K562 (cell line): ENCODE data around the gene COG7. TPM values are rescaled to one million over a fixed set of nuclear protein-coding genes. Genes with fewer than 3 reads are reported as not detected.

ENCODE experiments used
- ATAC-seq: fragments of 200-7000 bp; cut with Tn5 transposase; 3 replicates; pipeline ENCODE4 v1.9.1; 2020; ENCODE audit warnings: moderate library complexity
- BruUV-seq: library from RNA; stranded (reverse); fragments of 400-500 nt; replicated peaks from 2 replicates; lab custom pipeline; 2021; lab: Mats Ljungman, UMichigan
- CTCF ChIA-PET: fragments of 300-600 bp; formaldehyde crosslinking; extraction: SDS; loops from one replicate; lab custom pipeline; 2021; ENCODE audit warnings: low intra/inter-chr PET ratio; lab: Yijun Ruan, JAX
- POLR2A ChIA-PET: fragments of 300-600, 350-650 bp; sonication (Branson Sonifier 250); formaldehyde crosslinking; extraction: SDS; loops from one replicate; lab custom pipeline; 2021; ENCODE audit warnings: antibody characterized with exemption, inconsistent platforms; lab: Yijun Ruan, JAX
- DNase-seq, 4 experiments: peaks; one replicate each; pipeline versions ENCODE4 v3.0.0 to v3.0.0-alpha.2; 2011 to 2018; ENCODE audit warnings: low spot score in 3 of 4, mixed read lengths in 3 of 4; ENCODE audit errors: extremely low read depth in 1 of 4
- FAIRE-seq: peaks from 2 replicates; lab custom pipeline; 2011; peaks lifted over from hg19 to GRCh38; lab: Jason Lieb, UNC
- H2AFZ ChIP-seq: 2 replicates; pipeline ENCODE4 v1.6.0; 2011; ENCODE audit warnings: low read depth, low read length, control low read depth, inconsistent platforms
- H3K27ac ChIP-seq: fragments of 200-600 bp; 3 replicates; pipeline ENCODE4 v1.8.0; 2011; ENCODE audit warnings: low read depth, mild to moderate bottlenecking, control low read depth, inconsistent platforms, low read length, moderate library complexity, mixed read lengths; ENCODE audit errors: extremely low read depth
- H3K27me3 ChIP-seq, 2 experiments: fragments of 300-600 bp in 1 of 2; 2 replicates in 1 of 2; 3 replicates in 1 of 2; pipeline versions ENCODE4 v1.6.0 to v1.8.0; 2011; ENCODE audit warnings: inconsistent platforms in 2 of 2, low read length in 2 of 2, mild to moderate bottlenecking in 1 of 2, mixed read lengths in 1 of 2, moderate library complexity in 1 of 2; ENCODE audit not compliant: control insufficient read depth in 2 of 2, insufficient read depth in 2 of 2
- H3K36me3 ChIP-seq: fragments of 300-600 bp; 3 replicates; pipeline ENCODE4 v1.8.0; 2011; ENCODE audit warnings: mild to moderate bottlenecking, low read length, inconsistent platforms; ENCODE audit not compliant: control insufficient read depth, insufficient read depth
- H3K4me1 ChIP-seq, 2 experiments: fragments of 200-600 bp in 1 of 2; replicated peaks in 1 of 2; 2 replicates in 1 of 2; 3 replicates in 1 of 2; pipeline versions ENCODE4 v1.5.1 to v1.8.0; 2011; ENCODE audit warnings: inconsistent platforms in 2 of 2, low read length in 2 of 2, mild to moderate bottlenecking in 1 of 2, mixed read lengths in 1 of 2, moderate library complexity in 1 of 2; ENCODE audit not compliant: control insufficient read depth in 2 of 2, insufficient read depth in 2 of 2
- H3K4me2 ChIP-seq: 2 replicates; pipeline ENCODE4 v1.6.1; 2011; ENCODE audit warnings: low read length, control low read depth, inconsistent platforms, mixed read lengths; ENCODE audit not compliant: insufficient read depth
- H3K4me3 ChIP-seq: fragments of 200-600 bp; sonication (generic), shearing (Covaris generic); 2 replicates; pipeline ENCODE4 v1.5.1; 2016; ENCODE audit warnings: control low read depth, inconsistent platforms
- H3K79me2 ChIP-seq: fragments of 200-600 bp; 3 replicates; pipeline ENCODE4 v1.8.0; 2011; ENCODE audit warnings: low read length, inconsistent platforms; ENCODE audit not compliant: control insufficient read depth, insufficient read depth
- H3K9ac ChIP-seq, 2 experiments: 2 replicates each; pipeline versions ENCODE4 v1.6.0 to v1.6.1; 2011; ENCODE audit warnings: low read depth in 2 of 2, low read length in 2 of 2, control low read depth in 1 of 2, inconsistent platforms in 1 of 2, mild to moderate bottlenecking in 1 of 2, mixed read lengths in 1 of 2; ENCODE audit not compliant: insufficient read depth in 1 of 2
- H3K9me1 ChIP-seq: one replicate; pipeline ENCODE4 v1.6.0; 2011; ENCODE audit warnings: inconsistent platforms, mild to moderate bottlenecking, low read length, moderate library complexity; ENCODE audit not compliant: control insufficient read depth, insufficient read depth
- H3K9me3 ChIP-seq: replicated peaks from 2 replicates; pipeline ENCODE4 v1.5.1; 2011; ENCODE audit warnings: low read depth, low read length, inconsistent platforms; ENCODE audit not compliant: control insufficient read depth, insufficient read depth
- H4K20me1 ChIP-seq: replicated peaks from 2 replicates; pipeline ENCODE4 v1.6.1; 2011; ENCODE audit warnings: low read length, inconsistent platforms, mixed read lengths; ENCODE audit not compliant: control insufficient read depth, insufficient read depth
- ARID1B ChIP-seq: fragments of 450-650 bp; IDR thresholded peaks from 2 replicates; pipeline ENCODE4 v1.6.1; 2016; ENCODE audit warnings: antibody characterized with exemption, mild to moderate bottlenecking, inconsistent platforms
- FOXK2 ChIP-seq, 2 experiments: fragments of 450-650 bp; IDR thresholded peaks in 1 of 2; conservative IDR thresholded peaks in 1 of 2; 2 replicates each; pipeline ENCODE4 v1.6.1; 2016; ENCODE audit warnings: low read depth in 2 of 2, mild to moderate bottlenecking in 1 of 2
- GTF2E2 ChIP-seq: fragments of 200-800 bp; sonication (Bioruptor generic); IDR thresholded peaks from 2 replicates; pipeline ENCODE4 v1.6.1; 2016; ENCODE audit warnings: missing genetic modification characterization, missing compliant biosample characterization
- MEF2A ChIP-seq: IDR thresholded peaks from 2 replicates; pipeline ENCODE4 v1.6.1; 2011; ENCODE audit warnings: low read depth, mild to moderate bottlenecking, low read length, moderate library complexity; ENCODE audit not compliant: control insufficient read depth
- NR2C1 ChIP-seq, 2 experiments: fragments of 450-650 bp; IDR thresholded peaks; 2 replicates each; pipeline ENCODE4 v1.6.1; 2017; ENCODE audit warnings: mild to moderate bottlenecking in 2 of 2, antibody characterized with exemption in 1 of 2, inconsistent platforms in 1 of 2, missing compliant biosample characterization in 1 of 2, missing genetic modification characterization in 1 of 2
- NR2C2 ChIP-seq, 2 experiments: fragments of 200-800 bp in 1 of 2; sonication (Bioruptor generic) in 1 of 2; sonication (generic) in 1 of 2; formaldehyde crosslinking in 1 of 2; IDR thresholded peaks; 2 replicates each; pipeline versions ENCODE4 v1.6.1 to v1.8.0; 2016 to 2022; ENCODE audit warnings: mild to moderate bottlenecking in 1 of 2, missing compliant biosample characterization in 1 of 2, missing genetic modification characterization in 1 of 2, missing genetic modification reagents in 1 of 2
- RAD51 ChIP-seq: fragments of 450-650 bp; IDR thresholded peaks from 2 replicates; pipeline ENCODE4 v1.7.1; 2016; ENCODE audit warnings: low read depth, mild to moderate bottlenecking, borderline replicate concordance
- TEAD1 ChIP-seq, 2 experiments: fragments of 450-650 bp in 1 of 2; sonication (generic) in 1 of 2; formaldehyde crosslinking; IDR thresholded peaks; 2 replicates each; pipeline versions ENCODE4 v1.4.0 to v1.8.0; 2020 to 2022; ENCODE audit warnings: mild to moderate bottlenecking in 2 of 2, missing genetic modification reagents in 1 of 2
- TOE1 ChIP-seq, 2 experiments: fragments of 450-650 bp in 1 of 2; sonication (generic) in 1 of 2; formaldehyde crosslinking in 1 of 2; IDR thresholded peaks; 2 replicates each; pipeline versions ENCODE4 v1.7.1 to v1.8.0; 2016 to 2022; ENCODE audit warnings: borderline replicate concordance in 2 of 2, mild to moderate bottlenecking in 2 of 2, antibody characterized with exemption in 1 of 2, inconsistent platforms in 1 of 2, low read depth in 1 of 2, missing genetic modification reagents in 1 of 2, moderate library complexity in 1 of 2
- WGBS: fragments of 100-300 bp; shearing (Covaris generic); methylation state at CpG from one replicate; pipeline ENCODE4 v1.1.6; 2016; ENCODE audit warnings: low coverage, mixed read lengths; ENCODE audit not compliant: insufficient coverage; ENCODE audit errors: missing lambda C conversion rate; 5-methylcytosine and 5-hydroxymethylcytosine counted together
- in situ Hi-C: fragments of 300-500 bp; cut with MboI; formaldehyde crosslinking; loops from 4 replicates; pipeline ENCODE4 v1.15.0; 2018; ENCODE audit warnings: inconsistent platforms, mixed read lengths
- intact Hi-C: fragments of 100-400 bp; cut with micrococcal nuclease; formaldehyde crosslinking; loops from 2 replicates; pipeline ENCODE4 v1.14.2; 2022
- polyA plus RNA-seq, 8 experiments: library from polyadenylated mRNA; depleted of rRNA in 4 of 8; stranded (reverse) in 5 of 8; unstranded in 3 of 8; fragments of >200 nt; fragmentation: Nextera tagmentation in 2 of 8; fragmentation: Illumina TruSeq in 1 of 8; extraction: Ambion mirVana in 2 of 8; extraction: Trizol in 1 of 8; gene quantifications; 2 replicates each; pipeline versions ENCODE4 v1.2.1 to v1.2.3, GENCODE V29; 2011 to 2014; ENCODE audit warnings: inconsistent platforms in 1 of 8, missing spikeins in 1 of 8
- total RNA-seq, 7 experiments: library from RNA; depleted of rRNA in 6 of 7; stranded (reverse); fragments of >200 nt in 6 of 7; fragmentation: Illumina TruSeq in 2 of 7; extraction: Trizol in 2 of 7; gene quantifications; 2 replicates each; pipeline versions ENCODE4 v1.2.1 to v1.2.3, GENCODE V29; 2011 to 2021; ENCODE audit warnings: low replicate concordance in 1 of 7
- TF ChIP-seq, protein P1 (sequence below), 2 experiments: fragments of 450-650 bp; conservative IDR thresholded peaks; 2 replicates each; pipeline ENCODE4 v1.6.1; 2017; ENCODE audit warnings: mild to moderate bottlenecking in 2 of 2, moderate library complexity in 2 of 2
- TF ChIP-seq, protein P2 (sequence below): IDR thresholded peaks from 3 replicates; pipeline ENCODE4 v1.6.1; 2011; ENCODE audit warnings: borderline replicate concordance, mild to moderate bottlenecking, moderate library complexity; ENCODE audit not compliant: insufficient read length; ENCODE audit errors: extremely low read depth

COG7 gene
- total and polyA plus RNA-seq, 9 of the 15 experiments (the other 6 are each of a cell fraction or from before 2014, with no cell fraction given), result 3.8 to 17.6 (median 13.4) TPM

DNA sequence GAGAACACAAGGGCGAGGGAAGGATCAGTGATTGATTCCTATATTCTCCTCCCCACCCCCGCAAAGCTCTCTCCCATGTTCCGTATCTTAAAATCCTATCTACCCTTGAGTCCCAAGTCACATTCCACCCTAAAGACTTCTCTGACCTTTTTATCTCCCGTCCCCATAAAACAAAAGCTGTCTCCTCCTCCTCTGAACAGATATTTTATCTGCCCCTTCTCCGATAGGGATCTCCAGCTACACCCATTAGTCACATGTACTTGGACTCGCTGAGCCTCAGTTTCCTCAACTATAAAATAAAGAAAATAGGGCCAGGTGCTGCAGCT, 44.5 kb upstream of the COG7 start (continued):
- TF ChIP-seq, protein P1, sequence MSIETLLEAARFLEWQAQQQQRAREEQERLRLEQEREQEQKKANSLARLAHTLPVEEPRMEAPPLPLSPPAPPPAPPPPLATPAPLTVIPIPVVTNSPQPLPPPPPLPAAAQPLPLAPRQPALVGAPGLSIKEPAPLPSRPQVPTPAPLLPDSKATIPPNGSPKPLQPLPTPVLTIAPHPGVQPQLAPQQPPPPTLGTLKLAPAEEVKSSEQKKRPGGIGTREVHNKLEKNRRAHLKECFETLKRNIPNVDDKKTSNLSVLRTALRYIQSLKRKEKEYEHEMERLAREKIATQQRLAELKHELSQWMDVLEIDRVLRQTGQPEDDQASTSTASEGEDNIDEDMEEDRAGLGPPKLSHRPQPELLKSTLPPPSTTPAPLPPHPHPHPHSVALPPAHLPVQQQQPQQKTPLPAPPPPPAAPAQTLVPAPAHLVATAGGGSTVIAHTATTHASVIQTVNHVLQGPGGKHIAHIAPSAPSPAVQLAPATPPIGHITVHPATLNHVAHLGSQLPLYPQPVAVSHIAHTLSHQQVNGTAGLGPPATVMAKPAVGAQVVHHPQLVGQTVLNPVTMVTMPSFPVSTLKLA (conservative IDR thresholded peaks at IDR 0.05), result peak in 1 of 2 experiments; percentile 4; a peak in 1 of 4 replicates
- TF ChIP-seq NR2C2 (CRISPR knock-in tag; IDR thresholded peaks at IDR 0.05) (no peak), NR2C2 (tag; IDR thresholded peaks at IDR 0.05) (peak; percentile 58), GTF2E2 (no peak), MEF2A (no peak), FOXK2 (conservative IDR thresholded peaks at IDR 0.05 in 1 of 2, IDR thresholded peaks at IDR 0.05 in 1 of 2; ENCODE audit: low read depth in 2 of 2) (peak in 1 of 2 experiments; percentile 1; a peak in 1 of 4 replicates), ARID1B (peak; percentile 21; the same call in 1 of the 2 replicates), TEAD1 (CRISPR knock-in tag; IDR thresholded peaks at IDR 0.05) (peak in 1 of 2 experiments; percentile 55; a peak in 1 of 4 replicates)

DNA sequence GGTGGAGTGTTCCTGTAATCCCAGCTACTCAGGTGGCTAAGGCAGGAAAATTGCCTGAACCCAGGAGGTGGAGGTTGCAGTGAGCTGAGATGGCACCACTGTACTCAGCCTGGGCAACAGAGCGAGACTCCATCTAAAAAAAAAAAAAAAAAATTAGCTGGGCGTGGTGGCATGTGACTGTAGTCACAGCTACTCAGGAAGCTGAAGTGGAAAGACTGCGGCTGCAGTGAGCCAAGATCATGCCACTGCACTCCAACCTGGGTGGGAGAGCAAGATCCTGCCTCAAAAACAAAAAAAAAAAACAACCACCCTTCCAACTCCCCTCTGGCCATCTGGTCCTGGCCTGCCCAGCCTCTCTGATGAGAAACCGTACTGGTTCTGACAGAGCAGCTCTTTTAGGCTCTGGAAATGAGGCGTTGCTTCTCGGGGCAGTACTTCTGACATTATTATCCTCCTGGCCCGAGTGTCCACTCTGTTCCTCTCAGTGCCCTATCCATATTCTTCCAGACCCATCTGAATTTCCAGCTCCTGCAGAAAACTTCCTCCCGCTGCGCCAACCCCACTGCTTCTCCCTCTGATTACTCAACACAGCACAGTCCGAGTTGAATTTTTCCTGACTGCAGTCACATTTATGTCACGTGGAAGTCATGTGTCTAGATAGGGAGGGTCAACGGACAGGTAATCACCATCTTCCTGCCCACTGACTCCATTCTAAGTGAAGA, 44.0 kb upstream of the COG7 start:
- peak overlapping the region in 1 of 2 experiments; percentile 68; a peak in 1 of 4 replicates for H3K9ac ChIP-seq
- H3K79me2 ChIP-seq, result peaks cover 60% of the 10 kb centered on the region
- intact Hi-C loops, result no loop called here
- WGBS, result 49% methylated on average over 9 of the region's 12 CpGs
- CTCF ChIA-PET, result no interaction called here
- no peaks in the 10 kb centered on the region for H3K27me3 ChIP-seq
- H2AFZ ChIP-seq, result no peak overlapping the region
- H3K4me2 ChIP-seq, result no peak overlapping the region
- no peak for FAIRE-seq
- H3K27ac ChIP-seq, result no peak overlapping the region
- in situ Hi-C loops, result no loop called here
- peaks cover 10 to 34% of the 10 kb centered on the region in 2 experiments; a peak in 4 of 5 replicates for H3K4me1 ChIP-seq
- DNase-seq, result no peak
- H3K9me3 ChIP-seq, result no peaks in the 10 kb centered on the region
- no peaks in the 10 kb centered on the region for H3K9me1 ChIP-seq
- POLR2A ChIA-PET, result interaction anchor here (0.5 to 2.3 kb wide), 10 partner anchors 9 to 1003 kb away, joined by 3 to 9 read pairs (median 4); no protein-coding TSS in a partner anchor
- peak; percentile 37 for ATAC-seq
- peaks cover 29% of the 10 kb centered on the region for H4K20me1 ChIP-seq
- no TSS peak for BruUV-seq
- H3K4me3 ChIP-seq, result no peak overlapping the region
- H3K36me3 ChIP-seq, result peaks cover 67% of the 10 kb centered on the region
- TF ChIP-seq TOE1 (IDR thresholded peaks at IDR 0.05; ENCODE audit: borderline replicate concordance), result peak; percentile 68; the same call in 1 of the 2 replicates
- TF ChIP-seq TOE1 (CRISPR knock-in tag; IDR thresholded peaks at IDR 0.05; ENCODE audit: borderline replicate concordance, low read depth), result no peak
- no peak for TF ChIP-seq NR2C1 (IDR thresholded peaks at IDR 0.05)
- no peak for TF ChIP-seq NR2C1 (tag; IDR thresholded peaks at IDR 0.05)
- TF ChIP-seq, protein P2, sequence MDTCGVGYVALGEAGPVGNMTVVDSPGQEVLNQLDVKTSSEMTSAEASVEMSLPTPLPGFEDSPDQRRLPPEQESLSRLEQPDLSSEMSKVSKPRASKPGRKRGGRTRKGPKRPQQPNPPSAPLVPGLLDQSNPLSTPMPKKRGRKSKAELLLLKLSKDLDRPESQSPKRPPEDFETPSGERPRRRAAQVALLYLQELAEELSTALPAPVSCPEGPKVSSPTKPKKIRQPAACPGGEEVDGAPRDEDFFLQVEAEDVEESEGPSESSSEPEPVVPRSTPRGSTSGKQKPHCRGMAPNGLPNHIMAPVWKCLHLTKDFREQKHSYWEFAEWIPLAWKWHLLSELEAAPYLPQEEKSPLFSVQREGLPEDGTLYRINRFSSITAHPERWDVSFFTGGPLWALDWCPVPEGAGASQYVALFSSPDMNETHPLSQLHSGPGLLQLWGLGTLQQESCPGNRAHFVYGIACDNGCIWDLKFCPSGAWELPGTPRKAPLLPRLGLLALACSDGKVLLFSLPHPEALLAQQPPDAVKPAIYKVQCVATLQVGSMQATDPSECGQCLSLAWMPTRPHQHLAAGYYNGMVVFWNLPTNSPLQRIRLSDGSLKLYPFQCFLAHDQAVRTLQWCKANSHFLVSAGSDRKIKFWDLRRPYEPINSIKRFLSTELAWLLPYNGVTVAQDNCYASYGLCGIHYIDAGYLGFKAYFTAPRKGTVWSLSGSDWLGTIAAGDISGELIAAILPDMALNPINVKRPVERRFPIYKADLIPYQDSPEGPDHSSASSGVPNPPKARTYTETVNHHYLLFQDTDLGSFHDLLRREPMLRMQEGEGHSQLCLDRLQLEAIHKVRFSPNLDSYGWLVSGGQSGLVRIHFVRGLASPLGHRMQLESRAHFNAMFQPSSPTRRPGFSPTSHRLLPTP, result no peak
- peak; percentile 84 for TF ChIP-seq RAD51
